HG03139 (cell line): ENCODE results near the gene POLR2B.
"Not testable (repeated sequence)": the region's sequence is repeated elsewhere in the genome, so short reads cannot be mapped to it uniquely, and the experiment has no call there.

ENCODE experiments used
- ATAC-seq: cut with Tn5 transposase; IDR thresholded peaks from one replicate; pipeline ENCODE4 v1.9.1; 2021; ENCODE audit not compliant: unreplicated experiment

Gene POLR2B

DNA sequence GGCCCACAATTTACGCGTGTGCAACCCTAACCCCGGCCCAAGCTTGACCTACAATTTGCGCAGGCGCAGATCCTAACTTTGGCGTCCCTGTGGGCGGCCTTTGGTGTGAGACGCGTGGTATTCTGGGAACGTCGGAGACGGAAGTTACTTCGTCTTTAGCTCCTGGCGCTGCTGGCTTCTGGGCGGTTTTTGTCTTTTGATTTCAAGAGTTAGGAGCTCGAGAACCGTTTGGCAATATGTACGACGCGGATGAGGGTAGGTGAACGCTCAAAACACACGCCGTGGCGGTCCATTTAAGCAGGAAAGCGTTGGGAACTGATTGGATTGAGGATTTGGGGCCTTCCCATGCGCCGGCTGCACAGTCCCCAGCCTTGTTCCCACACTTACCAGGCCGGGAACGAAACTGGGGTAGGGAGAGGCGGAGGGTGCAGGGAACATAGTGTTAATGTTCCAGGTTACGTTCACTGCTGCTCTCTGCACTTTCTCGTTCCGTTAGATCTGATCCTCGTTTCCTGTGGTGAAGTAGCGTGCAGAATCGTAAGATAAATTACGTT lies at the start of gene POLR2B:
POLR2B (plus strand) TSS at position 147 of the 554 bp plus-strand sequence; CDS start at position 237, 90 bp downstream.
- peak; percentile 52 for ATAC-seq

DNA sequence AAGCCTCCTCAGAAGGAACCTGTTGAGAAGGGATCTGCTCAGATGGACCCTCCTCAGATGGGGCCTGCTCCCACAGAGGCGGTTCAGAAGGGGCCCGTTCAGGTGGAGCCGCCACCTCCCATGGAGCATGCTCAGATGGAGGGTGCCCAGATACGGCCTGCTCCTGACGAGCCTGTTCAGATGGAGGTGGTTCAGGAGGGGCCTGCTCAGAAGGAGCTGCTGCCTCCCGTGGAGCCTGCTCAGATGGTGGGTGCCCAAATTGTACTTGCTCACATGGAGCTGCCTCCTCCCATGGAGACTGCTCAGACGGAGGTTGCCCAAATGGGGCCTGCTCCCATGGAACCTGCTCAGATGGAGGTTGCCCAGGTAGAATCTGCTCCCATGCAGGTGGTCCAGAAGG lies 48.1 kb upstream of the POLR2B start:
- no peak for ATAC-seq

DNA sequence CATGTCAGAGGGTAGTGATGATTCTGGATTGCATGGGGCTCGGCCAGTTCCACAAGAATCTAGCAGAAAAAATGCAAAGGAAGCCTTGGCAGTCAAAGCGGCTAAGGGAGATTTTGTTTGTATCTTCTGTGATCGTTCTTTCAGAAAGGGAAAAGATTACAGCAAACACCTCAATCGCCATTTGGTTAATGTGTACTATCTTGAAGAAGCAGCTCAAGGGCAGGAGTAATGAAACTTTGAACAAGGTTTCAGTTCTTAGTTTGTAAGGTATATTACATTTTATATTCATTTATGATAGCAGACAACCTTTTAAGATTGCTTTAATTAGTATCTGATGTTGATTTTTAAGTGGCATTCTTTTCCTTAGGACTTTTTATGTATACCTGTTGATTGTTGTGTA lies 46.8 kb upstream of the POLR2B start:
- ATAC-seq, result no peak

DNA sequence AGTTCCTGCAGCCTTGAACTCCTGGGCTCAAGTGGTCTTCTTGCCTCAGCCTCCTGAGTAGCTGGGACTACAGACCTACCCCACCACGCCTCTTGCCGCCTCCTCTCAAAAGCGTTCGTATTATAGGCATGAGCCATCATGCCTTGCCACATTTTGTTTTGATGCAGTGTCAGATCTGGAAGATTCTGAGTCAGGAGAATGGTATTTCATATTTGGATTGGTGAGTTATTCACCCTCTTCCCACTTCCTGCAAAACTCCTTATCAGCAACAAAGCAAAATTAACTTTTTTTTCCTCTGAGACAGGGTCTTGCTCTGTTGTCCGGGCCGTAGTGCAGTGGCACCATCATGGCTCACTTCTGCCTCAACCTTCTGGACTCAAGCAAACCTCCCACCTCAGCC lies 41.4 kb upstream of the POLR2B start:
- ATAC-seq, result no peak

DNA sequence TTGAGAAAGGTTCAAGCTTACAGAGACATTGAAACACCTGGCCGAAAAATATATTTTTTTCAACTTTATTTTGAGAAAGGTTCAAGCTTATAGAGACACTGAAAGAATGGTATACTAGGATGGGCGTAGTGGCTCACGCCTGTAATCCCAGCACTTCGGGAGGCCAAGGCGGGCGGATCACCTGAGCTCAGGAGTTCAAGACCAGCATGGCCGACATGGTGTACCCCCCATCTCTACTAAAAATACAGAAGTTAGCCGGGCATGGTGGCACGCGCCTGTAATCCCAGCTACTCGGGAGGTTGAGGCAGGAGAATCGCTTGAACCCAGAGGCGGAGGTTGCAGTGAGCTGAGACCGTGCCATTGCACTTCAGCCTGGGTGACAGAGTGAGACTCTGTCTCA lies 38.9 kb upstream of the POLR2B start:
- ATAC-seq, result not testable (repeated sequence)

DNA sequence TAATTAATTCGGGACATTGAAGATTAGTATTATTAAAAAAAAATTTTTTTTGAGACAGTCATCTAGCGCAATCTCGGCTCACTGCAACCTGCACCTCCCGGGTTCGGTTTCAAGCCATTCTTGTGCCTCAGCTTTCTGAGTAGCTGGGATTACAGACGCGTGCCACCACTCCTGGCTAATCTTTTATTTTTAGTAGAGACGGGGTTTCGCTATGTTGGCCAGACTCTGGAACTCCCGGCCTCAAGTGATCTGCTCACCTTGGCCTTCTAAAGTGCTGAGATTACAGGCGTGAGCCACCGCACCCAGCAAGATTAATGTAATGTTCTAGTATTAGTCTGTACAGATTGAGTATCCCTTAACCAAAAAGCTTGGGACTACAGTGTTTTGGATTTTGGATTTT lies 38.3 kb upstream of the POLR2B start:
- no peak for ATAC-seq

DNA sequence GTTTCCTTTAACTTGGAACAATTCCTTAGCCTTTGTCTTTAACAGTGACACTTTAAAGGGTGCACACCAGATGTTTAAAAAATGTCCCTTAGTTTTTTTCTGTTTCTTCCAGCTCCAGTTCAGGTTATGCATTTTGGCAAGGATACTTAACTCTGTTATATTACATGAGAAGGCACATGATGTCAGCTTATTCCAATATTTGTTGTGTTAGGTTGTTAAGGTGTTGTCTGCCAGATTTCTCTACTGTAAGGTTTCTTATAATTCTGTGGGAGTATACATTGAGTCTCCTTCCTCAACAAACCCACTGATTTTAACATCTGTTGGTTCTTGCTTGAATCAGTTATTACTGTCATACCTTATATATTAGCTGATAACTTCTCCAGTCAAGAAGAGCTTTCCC lies 37.7 kb upstream of the POLR2B start:
- no peak for ATAC-seq

DNA sequence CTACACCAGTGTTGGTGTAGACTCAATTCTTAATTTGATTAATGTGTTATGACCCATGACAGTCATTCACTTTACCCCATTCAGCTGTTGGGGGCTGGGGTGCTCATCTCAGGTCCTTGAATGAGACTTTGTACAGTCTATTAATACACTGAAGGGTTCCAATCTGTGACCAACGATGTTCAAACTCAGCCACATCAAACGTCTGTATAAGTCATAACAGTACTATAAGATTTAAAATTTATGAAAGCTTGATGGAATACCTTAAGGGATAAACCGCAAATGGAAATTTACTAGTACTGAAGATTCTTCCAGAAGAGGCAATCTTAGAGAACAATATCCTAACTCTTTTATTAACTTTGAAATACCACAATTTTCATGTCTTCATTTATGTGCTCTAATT lies 37.3 kb upstream of the POLR2B start:
- no peak for ATAC-seq

DNA sequence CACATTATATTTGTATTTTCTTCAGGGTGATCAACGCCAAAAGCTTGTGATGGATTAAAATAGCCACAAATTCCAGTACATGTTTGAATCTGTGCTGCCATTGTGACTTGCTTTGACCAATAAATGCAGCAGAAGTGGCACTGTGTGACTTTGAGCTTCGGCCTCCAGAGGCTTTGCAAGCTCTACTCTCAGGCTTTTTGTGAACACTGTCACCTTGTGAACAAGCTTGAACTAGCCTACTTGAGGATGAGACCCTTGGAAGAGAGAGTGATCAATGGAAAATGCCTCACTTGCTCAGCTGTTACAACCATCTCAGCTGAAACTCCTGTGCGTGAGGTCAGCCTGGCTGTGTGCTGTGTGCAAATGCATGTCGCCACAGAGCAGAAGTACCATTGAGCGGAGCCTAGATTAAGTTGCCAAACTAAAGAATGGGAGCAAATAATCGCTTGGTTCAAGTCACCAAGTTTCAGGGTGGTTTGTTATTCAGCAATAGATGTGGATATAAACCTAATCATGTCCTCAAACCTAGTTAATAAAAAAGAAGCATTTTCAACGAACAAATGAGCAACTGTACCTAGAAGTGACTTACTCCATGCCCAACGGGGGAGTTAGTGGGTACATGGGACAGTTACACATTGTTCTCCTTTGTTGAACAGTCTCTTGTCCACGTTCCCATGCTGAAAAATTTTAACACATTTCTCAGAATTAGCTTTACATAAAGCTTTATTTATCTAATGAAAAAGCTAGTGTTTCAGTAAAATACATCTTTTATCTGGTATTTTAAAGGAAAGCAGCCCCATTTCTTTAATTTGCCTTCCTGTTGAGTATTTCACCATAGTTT lies 24.8 kb upstream of the POLR2B start:
- no peak for ATAC-seq

DNA sequence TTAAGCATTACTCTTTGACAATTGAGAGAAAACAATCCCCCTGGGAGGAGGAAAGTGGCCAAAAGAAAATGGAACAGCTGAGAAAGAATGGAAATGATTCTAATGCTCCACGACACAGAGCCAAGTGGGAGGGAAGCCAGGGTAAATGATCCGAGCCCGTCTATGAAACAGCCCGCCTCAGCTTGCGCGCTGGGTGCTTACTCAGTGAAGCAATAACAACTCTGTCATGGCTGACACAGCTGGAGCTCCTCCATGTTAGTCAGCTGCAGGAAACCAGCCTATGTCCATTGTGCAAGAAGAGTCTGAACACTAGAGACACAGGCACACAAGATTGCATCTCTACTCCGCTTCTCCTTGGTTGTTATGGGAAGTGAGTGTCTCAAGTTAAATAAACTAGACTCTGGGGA lies 20.6 kb upstream of the POLR2B start:
- no peak for ATAC-seq

DNA sequence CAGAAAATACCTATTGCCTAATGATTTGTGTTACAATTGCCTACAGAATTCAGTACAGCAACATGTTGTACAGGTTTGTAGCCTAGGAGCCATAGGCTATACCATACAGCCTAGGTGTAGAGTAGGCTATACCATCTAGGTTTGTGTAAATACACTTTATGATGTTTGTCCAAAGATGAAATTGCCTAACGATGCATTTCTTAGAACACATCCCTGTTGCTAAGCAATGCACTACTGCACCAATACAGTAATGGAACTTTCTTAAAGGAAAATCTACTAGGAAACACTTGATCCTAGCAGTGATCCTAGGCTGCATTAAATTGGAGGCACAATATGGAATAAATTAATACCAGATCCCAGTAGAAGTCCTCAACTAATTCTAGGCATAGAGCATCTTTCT lies 19.6 kb upstream of the POLR2B start:
- ATAC-seq, result no peak

DNA sequence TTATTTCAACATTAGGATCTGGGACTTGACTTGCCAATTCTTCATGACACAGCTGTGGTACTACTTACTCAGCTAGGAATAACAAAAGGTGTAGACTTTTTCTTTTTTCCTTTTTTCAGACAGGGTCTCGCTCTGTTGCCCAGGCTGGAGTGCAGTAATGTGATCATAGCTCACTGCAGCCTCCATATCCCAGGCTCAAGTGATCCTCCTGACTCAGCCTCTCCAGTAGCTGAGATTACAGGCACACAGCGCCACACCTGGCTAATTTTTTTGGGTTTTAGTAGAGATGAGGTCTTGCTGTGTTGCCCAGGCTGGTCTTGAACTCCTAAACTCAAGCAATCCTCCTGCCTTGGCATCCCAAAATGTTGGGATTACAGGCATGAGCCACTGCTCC lies 17.6 kb upstream of the POLR2B start:
- ATAC-seq, result no peak

DNA sequence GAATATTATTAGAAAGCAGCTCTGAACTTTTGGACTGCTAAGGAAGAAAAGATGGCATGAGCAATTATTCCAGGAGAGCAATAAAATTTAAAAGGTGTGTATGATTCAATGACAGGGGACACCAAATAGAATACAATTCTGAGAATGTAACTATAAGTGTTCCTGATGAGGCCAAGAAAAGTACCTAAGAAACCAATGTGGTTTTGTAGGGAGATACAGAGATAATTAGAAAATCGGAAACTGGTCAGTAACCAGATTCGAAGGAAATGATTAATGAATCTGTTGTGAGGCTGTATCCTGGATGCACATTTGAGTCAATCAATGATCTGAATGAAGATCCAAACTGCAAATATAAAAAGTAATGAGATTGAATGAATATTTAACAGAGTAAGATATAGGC lies 7.3 kb upstream of the POLR2B start:
- no peak for ATAC-seq

DNA sequence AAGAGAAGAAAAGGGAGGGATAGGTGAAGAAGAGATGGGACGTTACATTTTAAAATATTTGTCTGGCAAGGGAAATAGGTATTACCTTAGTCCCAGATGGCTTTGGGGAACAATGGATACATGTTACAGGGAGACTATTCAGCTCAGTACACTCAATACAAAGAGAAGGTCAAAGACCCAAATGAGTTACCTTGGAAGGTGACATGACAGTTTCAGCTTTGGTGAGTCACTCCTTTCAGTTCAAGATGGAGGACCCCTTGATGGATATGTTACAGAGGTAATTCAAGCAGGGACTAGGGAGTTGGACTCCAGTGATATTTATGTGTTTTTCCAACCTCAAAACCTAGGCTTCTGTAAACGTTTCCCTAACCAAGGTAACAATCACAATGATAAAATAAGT lies 6.3 kb upstream of the POLR2B start:
- ATAC-seq, result no peak

DNA sequence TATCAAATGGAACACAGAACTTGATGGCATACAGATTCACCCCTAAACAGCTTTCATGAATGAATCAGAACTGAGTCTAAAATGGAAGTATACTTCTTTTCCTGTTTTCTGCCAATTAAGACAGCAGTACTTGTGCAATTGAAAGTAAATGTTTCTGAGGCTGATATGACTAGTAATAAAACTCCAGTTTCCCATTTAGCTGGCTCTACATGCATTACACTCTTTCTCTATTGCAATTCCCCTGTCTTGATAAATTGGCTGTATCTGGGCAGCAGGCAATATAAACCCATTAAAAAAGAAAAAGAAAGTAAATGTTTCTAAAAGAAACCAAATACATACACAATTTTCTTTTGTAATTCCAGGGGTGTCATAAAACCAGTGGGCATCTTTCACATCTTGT lies 5.9 kb upstream of the POLR2B start:
- no peak for ATAC-seq

DNA sequence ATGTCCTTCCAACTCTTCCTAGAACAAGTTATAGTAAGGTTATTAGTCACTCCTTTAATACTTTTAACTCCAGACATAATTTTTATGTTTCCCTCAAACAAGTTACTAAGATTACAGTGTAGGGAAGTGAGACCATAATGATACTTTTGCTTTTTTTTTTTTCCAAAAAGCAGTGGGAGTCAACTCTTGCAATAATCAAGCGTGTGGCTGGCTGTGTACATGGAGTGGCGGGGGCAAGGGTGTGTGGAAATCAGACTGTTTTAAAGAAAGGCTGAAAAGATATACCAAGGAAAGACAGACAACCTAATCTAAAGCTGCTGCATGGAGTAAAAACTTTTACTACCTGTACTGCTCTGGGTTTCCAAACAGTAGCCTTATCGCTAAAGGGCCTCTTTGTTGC lies 5.4 kb upstream of the POLR2B start:
- no peak for ATAC-seq

DNA sequence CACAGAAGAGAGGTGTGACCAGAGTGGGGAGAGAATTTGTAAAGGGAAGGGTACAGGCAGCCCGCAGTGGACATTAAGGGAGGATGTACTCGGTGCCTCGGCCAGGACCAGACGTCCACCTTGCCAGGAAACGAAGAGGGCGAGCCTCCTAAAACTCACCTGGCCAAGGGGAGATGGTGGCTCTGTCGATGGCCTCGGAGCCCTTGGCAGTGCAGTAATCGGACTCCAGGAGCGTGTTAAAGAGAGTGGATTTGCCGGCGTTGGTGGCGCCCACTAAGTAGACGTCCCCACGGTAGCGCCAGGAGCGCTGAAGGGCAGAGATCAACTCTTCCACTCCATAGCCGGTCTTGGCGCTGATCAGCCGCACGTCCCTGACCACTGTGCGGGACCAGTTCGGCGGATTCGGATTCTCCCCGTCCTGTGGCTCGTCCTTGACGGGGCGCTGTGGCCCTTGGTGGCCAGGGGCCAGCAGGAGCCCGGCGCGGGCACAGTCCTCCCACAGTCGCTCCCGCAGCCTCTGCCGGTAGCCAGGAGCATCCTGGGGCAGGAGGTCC lies 2.3 kb upstream of the POLR2B start:
- ATAC-seq, result no peak

DNA sequence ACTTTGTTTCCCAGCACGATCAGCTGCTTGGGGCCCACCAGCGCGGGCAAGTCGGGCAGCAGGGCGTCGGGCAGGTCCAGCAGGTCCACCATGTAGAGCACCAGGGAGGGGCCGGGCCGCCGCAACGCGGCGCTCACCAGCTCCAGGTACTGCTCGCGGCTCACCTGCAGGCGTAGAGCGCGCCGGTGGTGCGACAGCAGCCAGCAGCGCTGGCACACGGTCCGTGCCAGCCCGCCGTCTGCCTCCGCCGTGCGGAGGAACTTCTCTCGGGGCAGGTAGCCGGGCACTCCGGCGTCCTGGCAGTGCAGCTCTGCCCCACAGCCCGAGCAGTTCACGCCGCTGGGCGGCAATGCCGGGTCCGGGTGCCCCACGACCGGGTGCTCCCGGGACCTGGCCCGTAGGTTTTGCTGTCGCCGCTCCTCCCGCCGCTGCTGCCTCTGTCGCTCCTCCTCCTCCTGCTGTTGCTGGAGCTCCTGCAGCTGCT lies 1.8 kb upstream of the POLR2B start:
- peak; percentile 17 for ATAC-seq

DNA sequence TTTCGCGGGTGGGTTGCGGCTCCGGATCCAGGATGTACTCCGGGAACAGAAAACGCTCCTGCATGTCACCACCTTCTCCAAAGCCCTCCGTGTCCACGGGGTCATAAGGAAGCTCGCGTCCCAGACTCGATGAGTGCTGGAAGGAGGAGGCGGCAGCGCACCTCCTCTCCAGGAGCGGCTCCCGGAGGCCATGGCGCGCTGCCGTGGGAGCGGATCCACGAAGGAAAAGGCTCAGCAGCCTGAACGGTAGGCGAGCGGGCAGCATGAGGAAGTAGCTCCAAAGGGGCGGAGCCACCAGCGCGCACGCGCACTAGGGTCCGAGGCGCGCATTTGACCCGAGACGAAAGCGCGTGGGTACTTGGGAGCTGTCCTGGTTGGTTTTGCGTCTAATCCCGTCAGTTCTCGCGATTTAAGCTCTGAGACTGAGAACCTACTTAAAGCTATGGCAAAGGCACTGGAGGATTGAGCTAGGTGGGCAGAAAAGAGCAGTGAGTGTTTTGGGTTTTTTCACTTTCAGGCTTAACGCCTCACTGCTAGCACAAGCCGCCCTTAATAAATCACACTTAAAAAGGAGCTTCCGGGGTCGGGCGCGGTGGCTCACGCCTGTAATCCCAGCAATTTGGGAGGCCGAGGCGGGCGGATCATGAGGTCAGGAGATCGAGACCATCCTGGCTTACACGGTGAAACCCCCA lies 1.2 kb upstream of the POLR2B start, which contains the start of gene NOA1:
NOA1 (minus strand) TSS at position 286 of the 692 bp plus-strand sequence; CDS start at position 265, 21 bp downstream.
- ATAC-seq, result peak; percentile 79

DNA sequence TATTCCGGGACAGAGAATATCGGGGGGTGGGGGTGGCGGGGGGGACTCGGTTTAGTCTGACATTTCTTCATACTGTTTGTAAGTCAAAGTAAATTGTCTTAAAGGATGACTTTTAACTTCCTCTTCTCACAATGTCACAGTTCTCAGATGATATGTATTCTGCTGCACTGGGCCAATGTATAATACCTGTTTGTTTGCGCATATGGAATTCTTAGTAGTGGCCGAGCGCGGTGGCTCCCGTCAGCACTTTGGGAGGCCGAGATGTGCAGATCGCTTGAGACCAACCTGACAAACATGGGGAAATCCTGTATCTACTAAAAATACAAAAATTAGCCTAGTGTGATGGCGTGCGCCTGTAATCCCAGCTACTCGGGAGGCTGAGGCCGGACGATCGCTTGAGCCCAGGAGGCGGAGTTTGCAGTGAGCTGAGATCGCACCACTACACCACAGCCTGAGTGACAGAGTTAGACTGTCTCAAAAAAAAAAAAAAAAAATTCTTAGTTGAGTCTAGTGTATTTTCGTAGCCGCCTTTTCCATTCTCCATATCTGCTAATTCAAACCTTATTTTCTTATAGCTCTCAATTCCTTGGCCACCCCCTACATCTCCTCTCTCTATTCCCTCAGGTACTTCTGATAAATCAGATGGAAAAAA lies 851 bp downstream of the POLR2B start:
- no peak for ATAC-seq

DNA sequence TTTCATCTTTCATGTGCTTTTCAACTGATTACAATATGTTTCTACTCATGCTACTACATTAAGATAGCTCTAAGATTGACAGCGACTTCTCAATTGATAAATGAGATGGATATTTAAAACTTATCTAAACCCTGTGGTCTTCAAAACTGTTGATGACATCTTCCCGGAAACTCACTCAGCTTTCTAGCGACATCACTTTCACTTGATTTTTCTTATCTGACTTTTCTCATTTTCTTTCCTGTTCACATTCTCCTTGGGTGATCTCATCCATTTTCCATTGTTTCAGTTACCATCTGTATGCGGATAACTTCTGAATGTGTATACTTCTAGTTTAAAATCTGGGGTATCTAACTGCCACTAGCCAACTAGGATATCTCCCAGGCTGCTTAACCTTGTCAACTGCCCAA lies 3.1 kb downstream of the POLR2B start:
- ATAC-seq, result no peak
